GM21786 (cell line): ENCODE data around the gene SLC22A3.
A peak's percentile ranks its signal among the peaks of the same experiment; 100 is the strongest.
"Not testable (repeated sequence)": the region's sequence is repeated elsewhere in the genome, so short reads cannot be mapped to it uniquely, and the experiment has no call there.

ENCODE experiments used
- ATAC-seq: cut with Tn5 transposase; IDR thresholded peaks from one replicate; pipeline ENCODE4 v1.9.1; 2021; ENCODE audit not compliant: unreplicated experiment

The SLC22A3 gene

DNA sequence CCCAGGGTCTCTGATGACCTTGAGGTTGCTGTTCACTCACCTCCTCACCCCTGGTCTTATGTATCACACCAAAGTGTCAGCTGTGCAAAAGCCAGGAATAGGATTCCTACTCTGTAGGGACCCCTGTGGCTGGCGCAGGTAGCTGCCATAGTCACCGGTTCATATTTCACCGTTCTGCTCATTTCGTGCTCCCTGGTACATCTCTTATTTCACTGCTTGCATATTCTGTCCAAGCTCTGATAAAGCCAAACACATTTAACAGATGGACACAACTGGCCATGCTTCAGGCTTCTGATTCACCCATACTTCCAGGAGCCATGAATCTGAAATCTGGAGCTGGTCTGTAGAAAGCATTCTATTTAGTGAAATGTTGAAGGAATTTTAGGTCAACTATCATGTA is 20.5 kb downstream of the SLC22A3 start:
- ATAC-seq: no peak

DNA sequence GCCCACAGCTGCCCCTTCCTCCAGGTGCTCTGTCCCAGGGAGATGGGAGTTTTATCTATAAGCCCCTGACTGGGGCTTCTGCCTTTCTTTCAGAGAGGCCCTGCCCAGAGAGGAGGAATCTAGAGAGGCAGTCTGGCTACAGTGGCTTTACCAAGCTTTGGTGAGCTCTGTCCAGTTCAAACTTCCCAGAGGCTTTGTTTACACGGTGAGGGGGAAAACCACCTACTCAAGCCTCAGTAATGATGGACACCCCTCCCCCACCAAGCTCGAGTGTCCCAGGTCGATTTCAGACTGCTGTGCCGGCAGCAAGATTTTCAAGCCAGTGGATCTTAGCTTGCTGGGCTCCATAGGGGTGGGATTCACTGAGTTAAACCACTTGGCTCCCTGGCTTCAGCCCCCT is 25.4 kb downstream of the SLC22A3 start:
- not testable (repeated sequence) for ATAC-seq

GRCh38 chr6:160374836-160375560 is 26.8 kb downstream of the SLC22A3 start:
- no peak for ATAC-seq

- ATAC-seq: no peak
Measured at GRCh38 chr6:160375561-160375949, 27.4 kb downstream of the SLC22A3 start.

GRCh38 chr6:160376445-160376844 is 28.3 kb downstream of the SLC22A3 start:
- ATAC-seq: no peak

- no peak for ATAC-seq
Measured at GRCh38 chr6:160378218-160378617, 30.0 kb downstream of the SLC22A3 start.

- ATAC-seq: no peak
Measured at GRCh38 chr6:160378882-160379281, 30.7 kb downstream of the SLC22A3 start.

DNA sequence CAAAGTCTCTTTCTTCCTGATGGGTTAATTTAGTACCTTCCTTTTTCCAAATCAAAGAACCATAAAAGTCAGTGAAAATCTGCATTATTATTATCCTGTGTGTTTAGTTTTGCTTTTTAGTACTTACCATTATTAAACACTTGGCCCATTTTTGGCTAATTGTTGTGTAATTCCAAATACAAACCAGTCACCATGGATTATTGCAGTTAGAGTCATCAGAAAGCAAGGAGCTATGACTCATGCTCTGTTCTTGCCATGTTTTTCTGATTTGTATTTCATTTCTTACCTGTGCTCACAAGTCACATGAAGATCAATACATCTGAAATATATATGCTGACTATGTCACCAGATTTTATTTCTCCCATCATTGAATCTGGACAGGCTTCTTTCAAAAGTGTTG is 31.3 kb downstream of the SLC22A3 start:
- ATAC-seq: no peak

DNA sequence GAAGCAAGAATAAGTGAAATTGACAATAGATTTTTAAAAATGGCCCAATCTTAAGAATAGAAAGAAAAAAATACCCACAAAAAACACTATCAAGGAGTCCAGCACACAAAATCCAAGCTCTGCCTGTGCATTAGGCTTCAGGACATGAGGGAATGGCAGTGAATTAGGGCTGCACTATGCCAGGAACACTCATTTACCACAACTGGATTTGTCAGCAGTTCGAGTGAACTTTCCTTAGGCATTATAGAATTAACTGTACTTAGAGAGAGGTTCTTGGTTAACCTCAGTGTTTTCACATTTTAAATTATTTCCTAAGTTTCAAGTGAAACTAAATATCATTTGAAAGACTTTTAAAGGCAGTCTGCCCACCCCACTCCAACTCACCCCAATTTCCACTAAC is 34.8 kb downstream of the SLC22A3 start:
- no peak for ATAC-seq

- no peak for ATAC-seq
Measured at GRCh38 chr6:160386869-160387530, 38.8 kb downstream of the SLC22A3 start.

DNA sequence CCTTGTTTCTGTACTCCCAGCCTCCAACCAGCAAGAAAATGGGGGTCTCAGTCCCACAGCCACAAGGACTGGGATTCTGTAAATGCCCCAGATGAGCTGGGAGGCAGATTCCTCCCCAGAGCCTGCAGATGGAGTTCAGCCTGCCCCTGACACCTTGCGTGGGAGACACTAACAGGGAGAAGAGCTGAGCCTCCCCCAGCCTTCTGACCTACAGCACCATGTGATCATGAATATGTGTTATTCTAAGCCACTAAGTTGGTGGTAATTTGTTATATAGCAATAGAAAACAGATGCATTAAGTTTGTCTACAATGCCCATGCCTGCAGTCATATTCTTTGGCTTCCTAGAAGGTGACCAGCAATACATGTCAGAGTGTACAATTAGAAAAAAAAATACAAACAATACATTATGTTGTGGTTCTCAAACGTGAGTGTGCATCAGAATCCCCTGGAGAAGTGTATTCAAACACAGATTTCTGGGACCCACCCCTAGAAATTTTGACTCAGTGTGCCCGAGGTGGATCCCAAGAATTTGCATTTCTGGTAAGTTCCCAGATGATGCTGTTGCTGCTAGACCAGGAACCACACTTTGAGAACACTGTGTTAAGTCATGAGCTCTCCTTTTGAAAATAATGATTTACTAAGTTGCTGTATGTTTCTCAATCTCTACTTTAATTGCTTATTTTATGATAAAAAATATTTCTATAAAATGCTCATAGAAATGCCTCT is 39.9 kb downstream of the SLC22A3 start:
- no peak for ATAC-seq

DNA sequence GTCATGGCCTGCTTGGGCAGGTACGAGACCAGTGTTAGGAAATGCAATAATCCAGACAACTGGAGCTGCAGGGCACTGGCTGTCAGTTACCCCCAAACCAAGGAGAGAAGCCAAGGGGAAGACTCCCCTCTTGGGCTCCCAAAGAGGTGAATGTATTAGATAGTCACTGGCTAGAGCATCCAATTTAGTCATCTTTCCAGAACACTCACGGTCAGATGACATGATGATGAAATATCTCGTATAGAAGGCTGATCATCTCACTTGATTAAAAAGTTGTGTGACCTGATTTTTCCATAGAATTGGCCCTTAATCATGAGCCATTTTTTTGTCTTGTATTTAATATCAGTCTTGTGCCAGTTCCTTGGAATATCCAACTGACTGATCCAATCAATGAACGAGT is 40.7 kb downstream of the SLC22A3 start:
- ATAC-seq: no peak

DNA sequence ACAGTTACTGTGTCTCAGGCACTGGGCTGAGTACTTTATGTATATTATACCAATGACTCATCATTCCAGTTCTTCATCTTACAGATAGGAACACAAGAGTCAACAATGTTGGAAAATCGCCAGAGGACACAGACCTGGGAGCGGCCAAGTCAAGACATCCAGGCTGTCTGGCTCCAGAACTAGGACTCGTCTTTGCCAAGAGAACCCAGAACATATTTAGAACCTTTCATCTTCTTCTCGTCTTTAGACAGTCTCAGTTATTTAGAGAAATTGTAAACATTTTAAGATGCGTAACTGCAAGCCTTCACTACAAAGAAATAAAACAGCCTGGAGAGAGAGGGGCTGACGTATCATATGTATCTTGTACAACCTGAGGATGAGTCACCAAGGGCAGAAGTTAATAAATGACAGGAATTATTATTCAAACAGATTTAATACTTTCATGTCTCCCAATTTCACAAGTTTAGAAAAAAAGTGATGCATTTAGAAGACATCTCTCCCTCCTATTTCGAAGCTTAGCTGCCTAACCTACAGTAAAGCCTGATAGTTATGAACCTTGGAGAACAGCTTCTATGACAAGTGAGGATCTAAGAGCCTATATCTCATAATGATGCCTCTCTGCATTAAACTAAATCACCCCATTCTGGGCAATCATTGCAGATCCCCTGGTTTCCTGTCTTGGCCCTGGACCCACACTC is 43.4 kb downstream of the SLC22A3 start:
- no peak for ATAC-seq

- not testable (repeated sequence) for ATAC-seq
Measured at GRCh38 chr6:160393442-160393841, 45.3 kb downstream of the SLC22A3 start.

DNA sequence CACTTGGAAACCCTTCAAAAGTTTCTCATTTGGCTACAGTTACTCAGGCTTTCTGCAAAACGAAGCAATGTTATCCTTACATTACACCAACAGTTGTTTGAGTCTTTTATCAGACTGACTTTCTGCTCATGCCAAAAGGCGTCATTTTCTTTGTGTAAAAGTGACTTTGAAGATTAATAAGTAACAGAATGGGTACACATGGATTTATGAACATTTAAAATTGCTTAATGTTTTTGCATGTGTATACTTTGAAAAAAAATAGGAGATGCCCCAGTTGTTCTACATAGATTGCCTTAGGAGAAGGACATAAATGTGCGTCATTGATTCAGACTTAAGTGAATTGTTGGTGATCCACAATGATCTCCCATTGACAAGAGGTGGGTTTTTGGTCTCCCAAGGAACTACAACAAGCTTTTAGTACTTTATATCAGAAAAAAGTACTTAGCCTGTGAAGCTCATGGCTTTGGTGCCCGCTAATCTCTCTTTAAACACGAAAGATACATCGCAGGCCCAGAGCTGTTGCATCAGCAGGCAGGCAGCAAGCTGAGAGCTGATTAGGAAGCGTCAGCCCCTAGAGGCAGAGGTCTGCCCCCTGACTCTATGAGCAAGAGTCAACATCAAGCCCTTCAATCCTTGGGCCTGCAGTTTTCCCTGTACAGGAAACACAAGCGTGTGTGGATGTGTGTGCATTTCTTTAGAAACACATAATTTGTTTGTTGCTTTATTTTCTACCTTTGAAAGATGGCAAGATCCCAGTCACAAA is 45.9 kb downstream of the SLC22A3 start:
- ATAC-seq: no peak

GRCh38 chr6:160394654-160395035 is 46.5 kb downstream of the SLC22A3 start:
- ATAC-seq: no peak

- no peak for ATAC-seq
Measured at GRCh38 chr6:160395187-160395586, 47.0 kb downstream of the SLC22A3 start.

DNA sequence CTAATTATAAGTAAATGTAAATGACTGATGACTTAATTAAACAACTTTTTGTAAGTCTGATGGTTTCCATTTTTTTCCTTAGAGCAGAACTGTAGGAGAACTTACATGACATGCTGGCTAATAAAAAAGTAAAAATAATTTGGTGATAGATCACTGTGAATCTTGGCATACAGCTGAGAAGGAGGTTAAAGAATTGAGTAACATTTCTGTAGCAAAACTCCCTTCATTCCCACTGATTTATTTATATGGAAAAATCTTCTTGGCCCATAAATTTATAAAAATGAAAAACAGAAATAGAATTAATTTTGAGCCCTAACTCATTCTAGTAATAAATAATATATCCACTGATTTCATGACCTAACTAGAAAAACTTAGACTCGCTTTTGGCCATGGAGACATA is 48.1 kb downstream of the SLC22A3 start:
- ATAC-seq: no peak

- ATAC-seq: peak; percentile 93
Measured at GRCh38 chr6:160398674-160399271, 50.6 kb downstream of the SLC22A3 start.

DNA sequence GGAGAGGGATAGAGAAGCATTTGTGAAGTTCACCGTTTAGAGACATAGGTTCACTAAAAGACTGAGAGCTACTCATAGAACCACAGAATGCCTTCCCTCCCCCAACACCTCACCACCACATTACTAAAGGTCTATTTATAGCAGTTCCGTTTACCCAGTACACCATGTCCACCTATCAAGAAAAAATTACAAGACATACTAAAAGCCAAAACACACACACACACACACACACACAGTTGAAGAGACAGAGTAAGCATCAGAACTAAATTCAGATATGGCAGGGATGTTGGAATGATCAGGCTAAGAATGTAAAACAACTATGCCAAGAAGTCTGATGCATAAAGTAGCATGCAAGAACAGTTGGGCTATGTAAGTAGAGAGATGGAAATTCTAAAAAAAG is 52.3 kb downstream of the SLC22A3 start:
- no peak for ATAC-seq
